AG10803 (cell line): ENCODE data around the gene SSUH2.

ENCODE experiments used
- DNase-seq: peaks from one replicate; pipeline ENCODE4 v3.0.0; 2010; ENCODE audit warnings: low read depth
- H3K4me3 ChIP-seq: 2 replicates; pipeline ENCODE4 v1.5.1; 2011; ENCODE audit warnings: mild to moderate bottlenecking, low read length, control low read depth
- CTCF ChIP-seq: conservative IDR thresholded peaks from 2 replicates; pipeline ENCODE4 v1.5.1; 2011; ENCODE audit warnings: mild to moderate bottlenecking, low read length, control low read depth, inconsistent platforms

Gene SSUH2

GRCh38 chr3:8649757-8650156, 5.2 kb upstream of the SSUH2 start:
- no peak for DNase-seq
- no peak overlapping the region for H3K4me3 ChIP-seq
- no peak for TF ChIP-seq CTCF

- no peak for TF ChIP-seq CTCF
- H3K4me3 ChIP-seq: no peak overlapping the region
- no peak for DNase-seq
Measured at GRCh38 chr3:8648909-8649741, 4.5 kb upstream of the SSUH2 start.

- no peak overlapping the region for H3K4me3 ChIP-seq
- no peak for DNase-seq
- TF ChIP-seq CTCF: no peak
Measured at GRCh38 chr3:8647137-8647985, 2.8 kb upstream of the SSUH2 start.

GRCh38 chr3:8646313-8646938, 1.8 kb upstream of the SSUH2 start:
- no peak overlapping the region for H3K4me3 ChIP-seq
- no peak for TF ChIP-seq CTCF
- no peak for DNase-seq

GRCh38 chr3:8645712-8646111, 1.1 kb upstream of the SSUH2 start:
- H3K4me3 ChIP-seq: no peak overlapping the region
- TF ChIP-seq CTCF: no peak
- no peak for DNase-seq

GRCh38 chr3:8643693-8644365, 769 bp downstream of the SSUH2 start:
- no peak for DNase-seq
- H3K4me3 ChIP-seq: no peak overlapping the region
- no peak for TF ChIP-seq CTCF
